NK-92 treated with Interleukin-12 subunit alpha and Interleukin-12 subunit beta, amount 100 ng/mL, for 24 hours (cell line): ENCODE measurements around the gene SLC16A4.
A peak's percentile ranks its signal among the peaks of the same experiment; 100 is the strongest.
"Not testable (repeated sequence)": the region's sequence is repeated elsewhere in the genome, so short reads cannot be mapped to it uniquely, and the experiment has no call there.

Experiments
- DNase-seq: peaks from one replicate; lab custom pipeline; 2025; lab: John Stamatoyannopoulos, UW

SLC16A4 gene

GRCh38 chr1:110408488-110408887 lies 17.7 kb upstream of the SLC16A4 start:
- no peak for DNase-seq

- DNase-seq, result peak; percentile 89
Observed at GRCh38 chr1:110407260-110408210, 16.7 kb upstream of the SLC16A4 start, which contains the start of gene LAMTOR5. Gene LAMTOR5 (minus strand): TSS chr1:110407694. CDS start chr1:110407620, 74 bp downstream.

- not testable (repeated sequence) for DNase-seq
Observed at GRCh38 chr1:110406407-110406806, 15.6 kb upstream of the SLC16A4 start.

GRCh38 chr1:110404401-110404800 lies 13.6 kb upstream of the SLC16A4 start:
- DNase-seq, result no peak

GRCh38 chr1:110403805-110404204 lies 13.0 kb upstream of the SLC16A4 start:
- no peak for DNase-seq

- not testable (repeated sequence) for DNase-seq
Observed at GRCh38 chr1:110396259-110396958, 5.6 kb upstream of the SLC16A4 start.

GRCh38 chr1:110394493-110394820 lies 3.6 kb upstream of the SLC16A4 start:
- DNase-seq, result no peak

GRCh38 chr1:110393691-110394492 lies 3.1 kb upstream of the SLC16A4 start:
- no peak for DNase-seq

GRCh38 chr1:110393286-110393685 lies 2.5 kb upstream of the SLC16A4 start:
- DNase-seq, result no peak

GRCh38 chr1:110390096-110390495 lies 730 bp downstream of the SLC16A4 start:
- DNase-seq, result no peak

GRCh38 chr1:110387048-110387754 lies 3.6 kb downstream of the SLC16A4 start:
- DNase-seq, result no peak

GRCh38 chr1:110385369-110385768 lies 5.5 kb downstream of the SLC16A4 start:
- no peak for DNase-seq

- no peak for DNase-seq
Observed at GRCh38 chr1:110384581-110385321, 6.1 kb downstream of the SLC16A4 start.

GRCh38 chr1:110383251-110383990 lies 7.4 kb downstream of the SLC16A4 start:
- DNase-seq, result no peak

- DNase-seq, result no peak
Observed at GRCh38 chr1:110380672-110381283, 10.0 kb downstream of the SLC16A4 start.

- DNase-seq, result no peak
Observed at GRCh38 chr1:110375490-110375889, 15.3 kb downstream of the SLC16A4 start.

GRCh38 chr1:110370827-110371226 lies 20.0 kb downstream of the SLC16A4 start:
- no peak for DNase-seq

GRCh38 chr1:110364221-110364620 lies 26.6 kb downstream of the SLC16A4 start:
- DNase-seq, result no peak

GRCh38 chr1:110361856-110362255 lies 29.0 kb downstream of the SLC16A4 start:
- DNase-seq, result no peak

- no peak for DNase-seq
Observed at GRCh38 chr1:110360431-110360830, 30.4 kb downstream of the SLC16A4 start.
